Immature natural killer cell (primary cell): ENCODE data around the gene EPB41L1. TPM values are rescaled to one million over a fixed set of nuclear protein-coding genes. Genes with fewer than 3 reads are reported as not detected.
"Not testable (repeated sequence)": the region's sequence is repeated elsewhere in the genome, so short reads cannot be mapped to it uniquely, and the experiment has no call there.

Experiments used
- DNase-seq, 3 donors: peaks; one replicate each; pipeline ENCODE4 v3.0.0; 2022; ENCODE audit warnings: mixed read lengths in 1 of 3
- H3K27ac Mint-ChIP-seq, 6 donors: one replicate each; pipeline ENCODE4 v1.8.0; 2020; ENCODE audit warnings: mixed read lengths in 6 of 6, mild to moderate bottlenecking in 5 of 6, inconsistent platforms in 4 of 6, moderate library complexity in 3 of 6
- H3K27me3 Mint-ChIP-seq, 3 donors: one replicate each; pipeline ENCODE4 v1.8.0; 2020 to 2021; ENCODE audit warnings: low read depth in 3 of 3, mild to moderate bottlenecking in 3 of 3, mixed read lengths in 3 of 3, moderate library complexity in 3 of 3, inconsistent platforms in 1 of 3
- H3K36me3 Mint-ChIP-seq, 3 donors: one replicate each; pipeline ENCODE4 v1.8.0; 2020; ENCODE audit warnings: mixed read lengths in 3 of 3, inconsistent platforms in 2 of 3, mild to moderate bottlenecking in 2 of 3
- H3K4me1 Mint-ChIP-seq, 2 donors: one replicate each; pipeline ENCODE4 v1.8.0; 2020; ENCODE audit warnings: inconsistent platforms in 2 of 2, mild to moderate bottlenecking in 2 of 2, mixed read lengths in 2 of 2, moderate library complexity in 1 of 2
- H3K4me3 Mint-ChIP-seq, 5 donors: one replicate each; pipeline ENCODE4 v1.8.0; 2020; ENCODE audit warnings: mild to moderate bottlenecking in 5 of 5, mixed read lengths in 5 of 5, inconsistent platforms in 3 of 5, moderate library complexity in 3 of 5
- H3K9me3 Mint-ChIP-seq, 6 donors: one replicate each; pipeline ENCODE4 v1.8.0; 2020; ENCODE audit warnings: mild to moderate bottlenecking in 6 of 6, mixed read lengths in 6 of 6, inconsistent platforms in 4 of 6, moderate library complexity in 3 of 6
- polyA plus RNA-seq, 3 donors: library from polyadenylated mRNA; unstranded; fragments of 300-500 nt; fragmentation: Illumina TruSeq; gene quantifications; one replicate each; pipeline ENCODE4 v1.2.3, GENCODE V29; 2021

The EPB41L1 gene
- polyA plus RNA-seq, 3 donors from 2014 or later: not detected

DNA sequence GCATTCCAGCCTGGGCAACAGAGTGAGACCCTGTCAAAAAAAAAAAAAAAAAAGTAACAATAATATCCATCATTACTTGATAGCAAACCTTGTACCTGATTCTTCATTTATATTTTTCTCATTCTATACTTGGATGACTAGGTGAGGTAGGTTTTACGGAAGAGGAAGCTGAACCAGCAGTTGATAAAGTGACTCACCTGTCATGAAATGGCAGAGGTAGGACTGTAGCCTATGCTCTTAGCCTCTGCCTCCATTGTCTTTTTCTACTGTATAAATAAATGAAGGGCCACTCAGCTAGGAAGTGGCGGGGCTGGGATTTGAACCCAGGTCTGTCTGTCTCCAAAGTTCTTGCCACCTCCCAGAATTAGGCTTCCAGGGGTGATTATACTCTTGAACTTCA is 20.7 kb upstream of the EPB41L1 start:
- Mint-ChIP-seq H3K4me3 (no peak overlapping the region), H3K36me3 (no peaks in the 10 kb centered on the region), H3K9me3 (no peaks in the 10 kb centered on the region), H3K27ac (no peak overlapping the region), H3K4me1 (no peaks in the 10 kb centered on the region), H3K27me3 (peaks cover 0 to 5% (median 0%) of the 10 kb centered on the region in 3 donors)
- no peak for DNase-seq

DNA sequence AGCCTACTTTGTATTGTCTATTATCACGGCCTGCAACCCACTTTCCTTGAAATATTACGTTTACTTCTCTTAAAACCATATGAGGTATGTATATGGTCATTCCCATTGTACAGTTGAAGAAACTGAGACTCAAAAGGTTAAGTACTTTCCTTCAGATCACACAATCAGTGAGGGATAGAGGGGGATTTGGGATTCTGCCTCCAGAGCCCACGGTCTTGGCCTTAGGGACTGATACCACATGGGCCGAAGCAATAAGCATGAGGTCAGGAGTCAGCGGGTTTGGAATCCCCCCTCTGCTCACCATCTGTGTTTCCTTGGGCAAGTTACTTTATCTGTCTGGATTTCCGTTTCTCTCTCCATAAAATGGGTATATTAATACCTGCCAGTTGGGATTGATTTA is 19.4 kb upstream of the EPB41L1 start:
- no peak overlapping the region for H3K4me3 Mint-ChIP-seq
- no peaks in the 10 kb centered on the region for H3K9me3 Mint-ChIP-seq
- H3K36me3 Mint-ChIP-seq: no peaks in the 10 kb centered on the region
- no peak overlapping the region for H3K27ac Mint-ChIP-seq
- peaks cover 0 to 5% (median 2%) of the 10 kb centered on the region in 3 donors for H3K27me3 Mint-ChIP-seq
- H3K4me1 Mint-ChIP-seq: no peaks in the 10 kb centered on the region
- no peak for DNase-seq

DNA sequence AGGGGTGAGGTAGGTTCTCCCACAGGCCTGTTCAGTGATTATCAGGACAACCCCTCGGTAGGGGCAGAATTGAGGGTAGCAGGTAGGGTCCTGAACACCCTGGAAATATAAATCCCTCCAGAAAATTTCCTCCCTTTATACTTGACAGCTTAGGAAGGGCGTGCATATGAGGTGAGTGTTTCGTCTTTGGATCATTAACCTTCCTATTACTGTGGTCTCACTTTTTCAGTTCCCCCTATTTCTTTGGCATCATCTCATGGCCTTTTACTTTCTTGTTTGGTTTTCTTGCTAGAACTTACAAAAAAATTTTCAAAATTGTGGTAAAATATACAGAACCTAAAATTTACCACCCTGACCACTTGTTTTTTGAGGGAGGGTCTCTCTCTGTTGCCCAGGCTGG is 18.7 kb upstream of the EPB41L1 start:
- Mint-ChIP-seq H3K4me1 (no peaks in the 10 kb centered on the region), H3K27me3 (peaks cover 0 to 5% (median 2%) of the 10 kb centered on the region in 3 donors), H3K9me3 (no peaks in the 10 kb centered on the region), H3K4me3 (no peak overlapping the region), H3K27ac (no peak overlapping the region), H3K36me3 (no peaks in the 10 kb centered on the region)
- DNase-seq: no peak

DNA sequence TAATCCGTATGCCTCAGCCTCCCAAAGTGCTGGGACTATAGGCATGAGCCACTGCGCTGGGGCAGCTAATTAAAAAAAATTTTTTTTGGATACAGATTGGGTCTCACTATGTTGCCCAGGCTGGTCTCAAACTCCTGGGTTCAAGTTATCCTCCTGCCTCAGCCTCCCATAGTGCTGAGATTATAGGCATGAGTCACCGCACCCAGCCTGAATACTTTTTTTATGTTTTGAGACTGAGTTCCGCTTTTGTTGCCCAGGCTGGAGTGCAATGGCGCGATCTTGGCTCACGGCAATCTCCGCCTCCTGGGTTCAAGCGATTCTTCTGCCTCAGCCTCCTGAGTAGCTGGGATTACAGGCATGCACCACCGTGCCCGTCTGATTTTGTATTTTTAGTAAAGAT is 17.2 kb upstream of the EPB41L1 start:
- H3K4me3 Mint-ChIP-seq, H3K36me3 Mint-ChIP-seq, DNase-seq, H3K4me1 Mint-ChIP-seq, H3K27me3 Mint-ChIP-seq, H3K9me3 Mint-ChIP-seq, H3K27ac Mint-ChIP-seq: not testable (repeated sequence)

DNA sequence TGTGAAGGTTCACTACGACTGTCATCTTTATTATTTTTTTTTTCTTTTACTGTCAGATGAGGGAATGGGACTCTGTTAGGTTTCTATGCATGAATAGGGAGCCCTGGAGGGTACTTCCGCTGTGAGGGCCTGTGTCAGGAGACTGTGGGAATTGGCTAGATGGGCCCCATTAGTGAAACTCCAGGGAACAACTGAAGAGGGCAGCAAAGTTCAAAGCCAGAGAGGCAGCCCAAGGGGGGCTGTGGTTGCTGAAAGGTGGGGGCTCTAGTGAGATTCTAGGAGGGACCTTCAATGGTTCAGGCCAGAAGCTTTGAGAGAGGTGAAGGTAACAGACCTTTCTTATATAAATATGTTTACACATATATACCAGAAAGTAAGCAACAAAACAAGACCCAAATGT is 13.2 kb upstream of the EPB41L1 start:
- no peak overlapping the region for H3K27ac Mint-ChIP-seq
- H3K4me3 Mint-ChIP-seq: no peak overlapping the region
- H3K4me1 Mint-ChIP-seq: peaks cover 7 to 16% of the 10 kb centered on the region in 2 donors
- DNase-seq: no peak
- H3K27me3 Mint-ChIP-seq: peaks cover 6 to 22% (median 8%) of the 10 kb centered on the region in 3 donors
- H3K9me3 Mint-ChIP-seq: no peaks in the 10 kb centered on the region
- no peaks in the 10 kb centered on the region for H3K36me3 Mint-ChIP-seq

DNA sequence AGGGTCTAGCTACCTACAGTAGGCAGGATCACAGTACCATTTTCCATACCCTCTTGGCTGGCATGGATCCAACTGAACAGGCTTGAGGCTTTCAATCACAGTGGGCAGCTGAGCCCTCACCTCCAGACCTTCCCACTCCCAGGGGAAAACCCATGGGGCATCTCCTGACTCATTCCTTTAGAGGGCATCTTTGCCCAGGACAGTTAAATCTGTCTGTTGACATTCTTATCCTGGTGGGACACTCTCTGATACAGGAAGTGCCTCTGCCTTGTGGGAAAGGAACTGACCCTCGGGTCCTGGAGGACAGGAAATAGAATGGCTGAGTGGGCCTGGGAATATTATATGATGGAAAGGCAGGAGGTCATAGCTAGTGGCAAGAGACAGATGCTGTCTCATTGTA is 10.2 kb upstream of the EPB41L1 start:
- Mint-ChIP-seq H3K27me3 (peaks cover 8 to 25% (median 10%) of the 10 kb centered on the region in 3 donors), H3K27ac (no peak overlapping the region), H3K4me1 (peaks cover 7 to 16% of the 10 kb centered on the region in 2 donors), H3K4me3 (no peak overlapping the region), H3K9me3 (peaks cover 0 to 1% (median 0%) of the 10 kb centered on the region in 6 donors), H3K36me3 (no peaks in the 10 kb centered on the region)
- no peak for DNase-seq

DNA sequence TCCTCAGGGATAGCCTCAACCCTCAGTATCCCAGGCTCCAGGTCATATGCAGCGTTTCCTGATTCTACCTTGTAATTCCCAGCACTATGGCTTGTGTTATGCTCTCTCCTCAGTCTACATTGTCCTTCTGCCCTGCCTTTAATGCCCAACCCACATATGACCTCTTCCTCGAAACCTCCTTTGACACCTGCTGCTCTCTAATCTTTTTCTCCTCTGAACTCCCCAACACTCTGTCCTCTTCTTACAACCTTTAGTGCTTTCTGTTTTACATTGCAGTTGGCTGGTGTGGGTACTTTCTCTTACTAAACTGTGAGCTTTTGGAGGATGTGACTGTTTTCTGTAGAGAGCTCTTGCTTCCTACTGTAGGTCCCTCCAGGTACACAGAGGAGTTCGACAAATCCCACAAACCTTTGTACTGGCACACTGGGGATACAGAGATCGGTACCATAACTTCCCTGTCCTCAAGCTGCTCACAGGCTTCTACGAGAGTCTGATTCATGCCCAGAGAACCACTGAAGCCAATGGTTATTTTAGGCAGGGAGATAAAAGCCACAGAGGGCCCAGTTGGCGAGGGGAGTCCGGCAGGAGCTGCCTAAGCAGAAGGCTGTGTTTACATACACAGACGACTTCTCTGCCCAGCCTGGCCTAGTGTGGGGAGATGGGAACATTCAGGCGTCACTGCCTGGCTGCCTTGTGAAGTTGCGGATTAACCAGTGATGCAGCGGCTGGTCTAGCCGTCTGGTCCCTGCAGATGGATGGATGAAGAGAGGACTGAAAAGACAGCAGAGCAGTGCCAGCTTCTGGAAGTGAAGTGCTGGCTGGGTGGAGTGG is 8.4 kb upstream of the EPB41L1 start:
- DNase-seq: no peak
- Mint-ChIP-seq H3K4me1 (peaks cover 7 to 16% of the 10 kb centered on the region in 2 donors), H3K27ac (peak overlapping the region in 1 of 6 donors; percentile 1), H3K36me3 (no peaks in the 10 kb centered on the region), H3K27me3 (peaks cover 8 to 30% (median 10%) of the 10 kb centered on the region in 3 donors), H3K4me3 (no peak overlapping the region), H3K9me3 (peaks cover 0 to 1% (median 0%) of the 10 kb centered on the region in 6 donors)

DNA sequence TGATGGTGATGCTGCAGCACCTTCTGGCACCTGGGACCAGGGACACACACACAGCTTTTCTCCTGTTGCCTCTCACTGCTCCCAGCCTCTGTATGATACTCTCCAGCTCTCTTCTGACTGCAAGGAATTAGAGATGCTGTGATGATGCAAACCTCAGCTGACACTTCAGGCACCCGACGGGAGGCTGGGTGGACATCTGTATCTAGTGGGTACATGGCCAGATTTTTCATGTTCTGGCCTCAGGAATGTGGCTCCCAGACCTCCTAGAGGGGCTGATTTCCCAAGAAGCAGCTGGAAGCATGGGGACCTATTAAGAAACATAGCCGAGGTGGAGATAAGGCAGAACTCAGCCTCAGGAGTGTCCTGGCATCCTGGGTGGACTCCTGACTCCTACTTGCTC is 6.8 kb upstream of the EPB41L1 start:
- Mint-ChIP-seq H3K36me3 (no peaks in the 10 kb centered on the region), H3K4me1 (peaks cover 5 to 13% of the 10 kb centered on the region in 2 donors), H3K27me3 (peaks cover 7 to 29% (median 13%) of the 10 kb centered on the region in 3 donors), H3K27ac (no peak overlapping the region), H3K9me3 (peaks cover 0 to 1% (median 0%) of the 10 kb centered on the region in 6 donors), H3K4me3 (no peak overlapping the region)
- no peak for DNase-seq

DNA sequence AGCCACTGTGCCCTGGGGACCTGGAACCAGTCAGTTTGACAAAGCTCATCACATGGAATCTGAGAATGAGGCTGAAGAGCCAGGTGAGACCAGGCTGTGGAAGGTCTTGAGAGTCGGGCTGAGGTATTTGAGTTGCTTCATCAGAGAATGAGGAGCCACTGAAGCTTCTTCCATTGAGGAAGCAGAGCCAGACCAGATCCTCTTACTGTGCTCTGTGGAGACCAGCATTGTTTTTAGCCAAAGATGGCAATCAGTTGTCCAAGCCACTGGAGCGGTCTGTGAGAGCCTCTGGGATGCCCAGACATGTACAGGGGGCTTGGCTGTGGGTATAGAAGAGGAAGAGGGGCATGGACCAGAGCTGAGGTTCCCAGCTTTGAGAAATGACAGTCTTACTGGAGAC is 6.1 kb upstream of the EPB41L1 start:
- Mint-ChIP-seq H3K36me3 (peaks cover 0 to 3% (median 0%) of the 10 kb centered on the region in 3 donors), H3K27ac (no peak overlapping the region), H3K4me3 (no peak overlapping the region), H3K27me3 (peaks cover 3 to 23% (median 8%) of the 10 kb centered on the region in 3 donors), H3K9me3 (peaks cover 0 to 2% (median 0%) of the 10 kb centered on the region in 6 donors), H3K4me1 (peaks cover 0 to 6% of the 10 kb centered on the region in 2 donors)
- no peak for DNase-seq

DNA sequence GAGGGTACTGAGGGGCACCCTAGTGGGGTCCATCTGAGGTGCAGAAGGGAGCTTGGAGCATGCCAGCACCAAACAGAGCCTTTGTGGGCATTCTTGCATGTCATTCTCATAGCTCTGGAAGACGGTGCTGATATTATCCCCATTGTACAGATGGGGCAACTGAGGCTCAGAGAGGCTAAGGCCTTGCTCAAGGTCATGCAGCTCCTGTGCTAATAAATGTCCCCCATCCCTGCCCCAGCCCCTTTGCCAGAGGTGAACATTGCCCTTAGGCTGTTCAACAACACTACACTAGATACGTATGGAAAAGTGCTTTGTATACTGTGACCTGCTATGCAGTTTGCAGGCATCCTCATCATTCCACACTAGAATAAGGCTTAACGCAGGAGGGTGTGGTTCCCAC is 5.5 kb upstream of the EPB41L1 start:
- H3K27ac Mint-ChIP-seq: no peak overlapping the region
- H3K4me3 Mint-ChIP-seq: no peak overlapping the region
- peaks cover 0 to 6% of the 10 kb centered on the region in 2 donors for H3K4me1 Mint-ChIP-seq
- H3K36me3 Mint-ChIP-seq: peaks cover 0 to 3% (median 0%) of the 10 kb centered on the region in 3 donors
- peaks cover 1 to 23% (median 7%) of the 10 kb centered on the region in 3 donors for H3K27me3 Mint-ChIP-seq
- peaks cover 0 to 2% (median 0%) of the 10 kb centered on the region in 6 donors for H3K9me3 Mint-ChIP-seq
- DNase-seq: no peak

DNA sequence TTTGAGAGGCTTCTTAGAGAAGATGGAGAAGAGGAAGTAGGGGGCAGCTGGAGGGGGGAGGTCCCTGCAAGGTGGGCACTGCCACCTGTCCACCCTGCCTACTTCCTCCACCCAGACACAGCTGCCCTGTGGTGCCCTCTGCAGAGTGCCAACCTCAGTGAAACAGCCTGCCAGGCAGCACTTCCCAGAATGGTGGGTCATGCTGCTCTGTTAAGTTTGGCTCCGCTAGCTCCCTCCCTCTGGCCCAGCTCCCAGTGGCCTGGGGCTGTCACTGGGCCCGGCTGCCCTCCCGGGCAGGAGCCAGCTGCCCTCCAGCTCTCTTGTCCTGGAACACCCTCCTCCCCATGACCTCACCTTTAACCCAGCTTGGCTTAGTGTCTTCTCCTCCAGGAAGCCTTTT is 5.1 kb upstream of the EPB41L1 start:
- H3K36me3 Mint-ChIP-seq: peaks cover 0 to 3% (median 0%) of the 10 kb centered on the region in 3 donors
- H3K4me1 Mint-ChIP-seq: peaks cover 0 to 6% of the 10 kb centered on the region in 2 donors
- peaks cover 1 to 23% (median 6%) of the 10 kb centered on the region in 3 donors for H3K27me3 Mint-ChIP-seq
- H3K27ac Mint-ChIP-seq: no peak overlapping the region
- peaks cover 0 to 2% (median 0%) of the 10 kb centered on the region in 6 donors for H3K9me3 Mint-ChIP-seq
- H3K4me3 Mint-ChIP-seq: no peak overlapping the region
- no peak for DNase-seq

DNA sequence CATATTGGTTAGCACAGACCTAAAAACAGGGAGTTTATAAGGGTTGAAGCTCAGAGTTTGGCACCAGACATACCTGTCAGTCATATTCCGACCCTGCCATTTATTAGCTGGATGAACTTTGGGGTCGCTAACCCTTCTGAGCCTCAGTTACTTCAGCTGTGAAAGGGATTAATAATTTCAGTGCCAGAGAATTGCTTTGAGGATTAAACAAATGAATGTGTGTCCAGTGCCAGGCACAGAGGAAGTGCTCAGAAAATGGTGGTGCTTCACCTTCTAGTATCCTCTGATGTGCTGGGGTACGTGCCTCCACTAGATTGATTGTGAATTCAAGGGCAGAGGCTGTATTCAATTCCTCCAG is 4.1 kb upstream of the EPB41L1 start:
- Mint-ChIP-seq H3K36me3 (peaks cover 0 to 3% (median 0%) of the 10 kb centered on the region in 3 donors), H3K27me3 (peaks cover 1 to 18% (median 10%) of the 10 kb centered on the region in 3 donors), H3K4me1 (peaks cover 0 to 6% of the 10 kb centered on the region in 2 donors), H3K4me3 (no peak overlapping the region), H3K27ac (no peak overlapping the region), H3K9me3 (peaks cover 0 to 2% (median 0%) of the 10 kb centered on the region in 6 donors)
- DNase-seq: no peak

DNA sequence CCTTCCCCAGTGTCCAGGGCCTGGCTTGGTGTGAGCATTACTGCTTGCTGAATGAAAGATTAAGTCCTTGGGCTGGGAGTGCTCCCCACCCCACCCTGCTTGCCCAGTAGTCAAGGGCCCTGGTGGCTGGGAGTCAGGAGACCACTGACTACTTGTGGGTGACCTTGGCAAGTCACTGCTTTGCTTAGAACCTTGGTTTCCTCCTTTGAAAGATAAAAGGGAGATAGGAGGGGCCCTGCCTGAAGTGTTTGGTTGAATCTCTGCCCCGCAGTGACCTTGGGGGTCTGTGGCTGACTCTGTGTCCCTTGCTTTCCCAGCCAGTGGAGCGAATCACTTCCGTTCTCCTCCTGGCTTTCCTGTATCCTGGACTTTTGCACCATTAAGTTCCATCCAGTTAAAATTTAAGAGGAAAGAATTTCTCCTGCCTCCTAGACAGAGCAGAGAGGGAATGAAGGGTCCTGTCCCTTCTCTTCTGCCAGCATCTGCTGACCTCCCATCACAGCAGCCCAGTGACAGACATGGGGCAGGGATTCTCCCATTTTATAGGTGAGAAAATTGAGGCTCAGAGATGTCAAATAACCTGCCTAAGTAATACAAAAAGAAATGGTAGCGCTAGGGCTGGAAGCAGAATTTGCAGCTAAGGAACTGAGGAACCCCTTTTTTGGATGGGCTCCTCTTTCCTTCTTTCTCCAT is 3.5 kb upstream of the EPB41L1 start:
- no peak for DNase-seq
- Mint-ChIP-seq H3K4me1 (peaks cover 0 to 2% of the 10 kb centered on the region in 2 donors), H3K9me3 (peaks cover 0 to 2% (median 0%) of the 10 kb centered on the region in 6 donors), H3K27me3 (peaks cover 1 to 16% (median 10%) of the 10 kb centered on the region in 3 donors), H3K36me3 (peaks cover 0 to 3% (median 0%) of the 10 kb centered on the region in 3 donors), H3K27ac (no peak overlapping the region), H3K4me3 (no peak overlapping the region)

DNA sequence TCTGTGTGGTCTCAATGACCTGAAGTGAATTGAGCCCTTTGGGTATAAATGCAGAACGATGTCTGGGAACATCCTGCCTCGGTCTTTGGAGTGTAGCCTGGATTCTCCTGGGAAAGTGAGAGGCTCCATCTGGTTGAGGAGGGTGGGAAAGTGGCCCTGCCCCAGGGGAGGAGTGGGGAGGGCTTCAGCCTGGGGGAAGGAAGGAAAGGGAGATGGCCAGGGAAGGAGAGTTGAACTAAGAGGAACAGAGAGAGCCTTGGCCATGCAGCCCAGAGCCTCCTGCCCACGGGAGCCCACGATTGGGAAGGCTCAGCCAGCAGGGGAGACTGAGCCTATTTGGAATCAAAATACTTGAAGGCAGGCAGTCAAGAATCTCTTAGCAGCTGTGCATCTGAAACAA is 2.3 kb upstream of the EPB41L1 start:
- peaks cover 1 to 16% (median 7%) of the 10 kb centered on the region in 3 donors for H3K27me3 Mint-ChIP-seq
- peaks cover 0 to 3% (median 0%) of the 10 kb centered on the region in 3 donors for H3K36me3 Mint-ChIP-seq
- peaks cover 0 to 4% of the 10 kb centered on the region in 2 donors for H3K4me1 Mint-ChIP-seq
- H3K4me3 Mint-ChIP-seq: no peak overlapping the region
- H3K27ac Mint-ChIP-seq: no peak overlapping the region
- no peak for DNase-seq
- H3K9me3 Mint-ChIP-seq: peaks cover 0 to 2% (median 0%) of the 10 kb centered on the region in 6 donors
